Mucosa of descending colon (tissue), 3 donors: ENCODE results near the gene CALHM2. TPM values are rescaled to one million over a fixed set of nuclear protein-coding genes. Genes with fewer than 3 reads are reported as not detected.

Source experiments
- ATAC-seq: fragments of 200-7000 bp; cut with Tn5 transposase; one replicate; pipeline ENCODE4 v1.9.1; 2020; ENCODE audit warnings: mild to moderate bottlenecking, moderate library complexity
- DNase-seq, 3 donors: peaks; one replicate each; pipeline ENCODE4 v3.0.0-alpha.2; 2020
- H3K36me3 ChIP-seq: fragments of 200-600 bp; one replicate; pipeline ENCODE4 v1.8.0; 2021; ENCODE audit warnings: low read depth, mild to moderate bottlenecking
- H3K4me1 ChIP-seq: fragments of 200-600 bp; one replicate; pipeline ENCODE4 v1.8.0; 2021; ENCODE audit warnings: low read depth, mild to moderate bottlenecking
- H3K4me3 ChIP-seq: fragments of 200-600 bp; one replicate; pipeline ENCODE4 v1.8.0; 2021; ENCODE audit warnings: mild to moderate bottlenecking
- H3K9me3 ChIP-seq: fragments of 200-600 bp; one replicate; pipeline ENCODE4 v1.8.0; 2021; ENCODE audit warnings: mild to moderate bottlenecking
- CTCF ChIP-seq: fragments of 200-600 bp; IDR thresholded peaks from one replicate; pipeline ENCODE4 v1.8.0; 2022; ENCODE audit warnings: antibody characterized with exemption, mild to moderate bottlenecking
- intact Hi-C, 2 donors: fragments of 100-400 bp; cut with DNase I in 1 of 2; cut with micrococcal nuclease in 1 of 2; formaldehyde crosslinking; loops; one replicate each; pipeline versions ENCODE4 v1.11.0 to v1.11.1; 2022; cut with DNase I, micrococcal nuclease
- total RNA-seq, 3 donors: library from RNA; stranded (reverse); fragmentation: NEBNext Ultra II Directional in 2 of 3; extraction: Animal tissue kit (Norgen Biotek cat#: 25700) in 2 of 3; gene quantifications; one replicate each; pipeline versions ENCODE4 v1.2.1 to v1.2.4, GENCODE V29; 2021 to 2023
- donor health status: DM: no; HTN: no; CAD: no; lungs with moderate emphysema.
- donor health status: DM: no; HTN: no; CAD: no.
- donor health status: DM: no; HTN: yes; CAD: no.

CALHM2 gene
- total RNA-seq, 3 donors from 2014 or later: 5.8 to 16.8 (median 12.3) TPM

GRCh38 chr10:103473261-103473671, 21.1 kb upstream of the CALHM2 start:
- intact Hi-C loops: no loop called here
- no peak for DNase-seq

GRCh38 chr10:103472005-103472404, 19.8 kb upstream of the CALHM2 start:
- intact Hi-C loops: no loop called here
- ATAC-seq: peak; percentile 16
- Histone ChIP-seq H3K36me3 (no peaks in the 10 kb centered on the region), H3K9me3 (no peaks in the 10 kb centered on the region), H3K4me3 (no peak overlapping the region), H3K4me1 (no peaks in the 10 kb centered on the region)
- no peak for DNase-seq
- no peak for TF ChIP-seq CTCF

More at GRCh38 chr10:103473261-103473671, 21.1 kb upstream of the CALHM2 start:
- H3K9me3 ChIP-seq: no peaks in the 10 kb centered on the region
- no peak for ATAC-seq
- no peak overlapping the region for H3K4me3 ChIP-seq
- H3K4me1 ChIP-seq: no peaks in the 10 kb centered on the region
- H3K36me3 ChIP-seq: no peaks in the 10 kb centered on the region
- TF ChIP-seq CTCF: no peak

- intact Hi-C loops: no loop called here
- Histone ChIP-seq H3K9me3 (no peaks in the 10 kb centered on the region), H3K4me3 (no peak overlapping the region), H3K36me3 (no peaks in the 10 kb centered on the region), H3K4me1 (no peaks in the 10 kb centered on the region)
- DNase-seq: peak; percentile 54 to 87 (median 65)
- peak; percentile 91 for ATAC-seq
- TF ChIP-seq CTCF: no peak
Measured at GRCh38 chr10:103470761-103471653, 18.8 kb upstream of the CALHM2 start.

- TF ChIP-seq CTCF: no peak
- Histone ChIP-seq H3K9me3 (no peaks in the 10 kb centered on the region), H3K36me3 (no peaks in the 10 kb centered on the region), H3K4me1 (no peaks in the 10 kb centered on the region), H3K4me3 (no peak overlapping the region)
- no peak for ATAC-seq
- DNase-seq: no peak
- intact Hi-C loops: no loop called here
Measured at GRCh38 chr10:103469201-103469600, 17.0 kb upstream of the CALHM2 start.

- intact Hi-C loops: no loop called here
- no peak overlapping the region for H3K4me3 ChIP-seq
- DNase-seq (no peak), ATAC-seq (no peak)
- H3K36me3 ChIP-seq: no peaks in the 10 kb centered on the region
- no peaks in the 10 kb centered on the region for H3K9me3 ChIP-seq
- no peaks in the 10 kb centered on the region for H3K4me1 ChIP-seq
- TF ChIP-seq CTCF: no peak
Measured at GRCh38 chr10:103467406-103467805, 15.2 kb upstream of the CALHM2 start.
